HG02970 (cell line): ENCODE results near the gene SGIP1.
"Not testable (repeated sequence)": the region's sequence is repeated elsewhere in the genome, so short reads cannot be mapped to it uniquely, and the experiment has no call there.

Experiments used
- ATAC-seq: cut with Tn5 transposase; IDR thresholded peaks from one replicate; pipeline ENCODE4 v1.9.1; 2021; ENCODE audit warnings: mild to moderate bottlenecking, moderate library complexity, moderate number of reproducible peaks; ENCODE audit not compliant: unreplicated experiment, low FRiP score

The SGIP1 gene

DNA sequence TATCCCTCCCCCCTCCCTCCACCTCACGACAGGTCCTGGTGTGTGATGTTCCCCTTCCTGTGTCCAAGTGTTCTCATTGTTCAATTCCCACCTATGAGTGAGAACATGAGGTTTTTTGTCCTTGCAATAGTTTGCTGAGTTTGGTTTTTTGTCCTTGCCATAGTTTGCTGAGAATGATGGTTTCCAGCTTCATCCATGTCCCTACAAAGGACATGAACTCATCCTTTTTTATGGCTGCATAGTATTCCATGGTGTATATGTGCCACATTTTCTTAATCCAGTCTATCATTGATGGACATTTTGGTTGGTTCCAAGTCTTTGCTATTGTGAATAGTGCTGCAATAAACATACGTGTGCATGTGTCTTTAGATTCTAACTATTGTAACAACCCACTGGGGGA lies 261.9 kb downstream of the SGIP1 start:
- not testable (repeated sequence) for ATAC-seq
